DMS53 treated with DMSO at 0.1 percent for 48 hours (cell line): Measurements from ENCODE around the gene PRAMEF11.

ENCODE experiments used
- DNase-seq: peaks from one replicate; lab custom pipeline; 2025; ENCODE audit not compliant: unreplicated experiment; lab: John Stamatoyannopoulos, UW

The PRAMEF11 gene

GRCh38 chr1:12774801-12775345 lies 56.3 kb downstream of the PRAMEF11 start:
- DNase-seq, result no peak
